GM12892 (cell line): ENCODE measurements around the gene SLC35D3.
"Not testable (repeated sequence)": the region's sequence is repeated elsewhere in the genome, so short reads cannot be mapped to it uniquely, and the experiment has no call there.

Experiments
- DNase-seq: peaks from one replicate; pipeline ENCODE4 v3.0.0; 2011; ENCODE audit not compliant: insufficient read length
- FAIRE-seq: peaks from 2 replicates; lab custom pipeline; 2011; peaks lifted over from hg19 to GRCh38; lab: Jason Lieb, UNC
- POLR2A ChIP-seq: IDR thresholded peaks from 2 replicates; pipeline ENCODE4 v1.6.1; 2011; ENCODE audit warnings: low read depth, low read length, control low read depth
- POLR2AphosphoS5 ChIP-seq: IDR thresholded peaks from 2 replicates; pipeline ENCODE4 v1.6.1; 2011; ENCODE audit warnings: low read depth, low read length, control low read depth
- TAF1 ChIP-seq: IDR thresholded peaks from 2 replicates; pipeline ENCODE4 v1.6.1; 2011; ENCODE audit warnings: low read depth, mild to moderate bottlenecking, control low read depth, low read length, borderline replicate concordance

The SLC35D3 gene

DNA sequence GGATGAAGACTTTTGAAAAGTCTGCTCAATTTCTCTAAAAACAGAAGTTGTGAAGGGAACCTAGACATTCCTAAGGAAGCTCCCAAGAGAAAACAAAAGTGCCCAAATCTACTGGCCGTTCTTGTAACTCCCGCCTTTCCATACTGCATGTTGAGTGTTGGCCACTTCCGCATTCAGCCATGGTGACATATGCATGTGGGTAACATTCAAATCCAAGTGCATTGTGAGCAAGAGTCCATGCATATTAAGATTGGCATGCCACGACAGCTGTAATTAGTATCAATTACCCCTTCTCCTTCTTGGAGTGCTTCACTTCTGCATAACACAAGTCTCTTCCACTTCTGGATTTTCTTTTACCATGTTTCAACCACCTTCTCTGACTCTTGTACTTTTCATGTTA is 8.4 kb downstream of the SLC35D3 start:
- TF ChIP-seq TAF1 = no peak
- no peak for DNase-seq
- no peak for FAIRE-seq

GRCh38 chr6:136932599-136932998 is 10.5 kb downstream of the SLC35D3 start:
- DNase-seq (no peak), FAIRE-seq (no peak)
- TF ChIP-seq POLR2A (no peak), POLR2AphosphoS5 (no peak), TAF1 (no peak)

DNA sequence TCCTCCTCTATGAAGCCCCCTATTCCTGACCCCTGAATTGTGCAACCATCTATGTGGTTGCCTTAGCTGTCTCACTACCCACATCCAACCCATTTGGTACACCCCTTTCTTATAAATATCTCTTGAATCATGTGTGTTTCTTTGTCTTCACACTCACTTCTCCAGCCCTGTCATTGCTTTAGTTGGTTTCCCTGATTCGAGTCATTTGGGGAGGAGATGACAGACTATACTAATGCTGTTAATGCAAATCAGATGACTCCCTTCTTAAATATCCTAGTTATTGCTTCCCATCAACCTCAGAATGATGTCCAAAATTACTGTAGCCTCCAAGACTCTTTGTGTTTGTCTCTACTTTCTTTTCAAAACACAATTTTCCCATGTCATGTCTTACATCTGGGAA is 23.0 kb downstream of the SLC35D3 start:
- DNase-seq (no peak), FAIRE-seq (no peak)
- TF ChIP-seq POLR2A (no peak), TAF1 (no peak), POLR2AphosphoS5 (no peak)

DNA sequence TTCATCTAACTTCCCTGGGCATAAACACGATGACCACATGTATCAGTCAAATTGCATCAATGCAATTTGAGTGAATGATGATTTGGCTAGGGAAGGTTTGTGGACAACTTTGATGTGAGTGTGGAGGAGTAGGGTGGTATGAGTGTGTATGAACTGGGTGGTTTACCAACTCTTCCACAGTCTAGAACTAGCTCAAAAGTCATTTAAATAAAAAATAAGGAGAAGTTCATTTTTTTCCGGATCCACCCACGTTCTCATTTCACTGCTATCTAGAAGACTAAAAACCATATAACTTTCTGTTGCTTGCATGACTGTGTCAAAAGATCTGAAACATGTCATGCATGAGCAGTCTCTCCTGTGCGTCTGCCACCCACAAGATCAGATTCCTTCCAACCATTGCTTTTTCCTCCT is 23.6 kb downstream of the SLC35D3 start:
- TF ChIP-seq TAF1 = no peak
- no peak for TF ChIP-seq POLR2A
- no peak for TF ChIP-seq POLR2AphosphoS5
- DNase-seq (no peak), FAIRE-seq (no peak)

GRCh38 chr6:136947037-136947436 is 24.9 kb downstream of the SLC35D3 start:
- no peak for DNase-seq

GRCh38 chr6:136949957-136950356 is 27.9 kb downstream of the SLC35D3 start:
- FAIRE-seq, DNase-seq: not testable (repeated sequence)

More at GRCh38 chr6:136947037-136947436, 24.9 kb downstream of the SLC35D3 start:
- no peak for FAIRE-seq
- no peak for TF ChIP-seq TAF1
- no peak for TF ChIP-seq POLR2AphosphoS5
- no peak for TF ChIP-seq POLR2A

DNA sequence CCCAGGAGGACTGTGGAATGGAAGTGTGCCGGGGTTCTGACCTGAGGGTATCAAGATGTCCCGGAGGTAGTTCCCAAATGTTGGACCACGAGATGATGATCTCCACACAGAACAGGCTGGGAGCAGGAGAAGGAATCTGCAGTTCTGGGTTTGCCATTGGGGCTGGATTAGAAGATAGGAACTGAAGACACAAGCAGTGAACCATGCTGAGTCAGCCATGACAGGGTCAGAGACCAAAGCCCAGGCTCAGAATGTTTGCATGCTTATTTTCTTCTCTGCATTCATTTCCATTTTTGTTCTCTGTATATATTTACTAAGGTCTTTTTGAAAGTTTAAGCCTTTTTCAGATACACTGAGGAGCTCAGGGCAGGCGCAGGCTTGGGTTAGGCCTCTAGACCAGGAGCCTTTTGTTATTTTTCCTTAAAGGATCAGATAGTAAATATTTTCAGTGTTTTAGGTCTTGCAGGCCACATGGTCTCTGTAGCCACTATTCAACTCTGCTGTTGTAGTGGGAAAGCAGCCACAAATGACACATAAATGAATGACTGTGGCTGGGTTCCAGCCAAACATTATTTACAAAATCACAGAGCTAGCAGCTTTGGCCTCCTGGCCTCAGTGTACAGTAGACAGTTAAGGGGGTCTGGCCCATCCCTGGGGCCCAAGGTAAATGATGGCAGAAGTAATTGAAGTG is 28.5 kb downstream of the SLC35D3 start:
- no peak for FAIRE-seq
- no peak for DNase-seq

DNA sequence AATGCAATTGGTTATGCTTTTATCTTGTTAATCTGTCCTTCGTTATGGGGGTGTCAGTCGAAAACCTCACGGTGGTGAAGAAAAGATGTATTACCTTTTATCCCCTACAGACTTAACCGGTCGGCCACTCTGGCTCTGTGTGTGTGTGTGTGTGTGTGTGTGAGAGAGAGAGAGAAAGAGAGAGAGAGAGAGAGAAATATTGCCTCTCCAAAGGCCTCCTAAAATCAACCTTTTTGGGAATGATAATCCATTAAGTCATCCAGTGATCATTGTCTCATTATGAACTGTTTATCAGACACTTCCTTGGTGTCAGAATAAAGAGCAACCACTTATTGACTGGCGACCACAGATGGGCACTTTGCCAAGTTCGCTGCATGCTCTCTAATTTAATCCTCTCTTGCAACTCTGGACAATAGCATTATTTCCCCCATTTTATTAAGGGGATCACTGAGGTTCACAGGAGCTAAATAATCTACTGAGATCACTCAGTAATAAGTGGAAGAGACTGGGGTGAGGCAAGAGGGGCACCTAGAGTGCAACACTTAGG is 30.7 kb downstream of the SLC35D3 start:
- no peak for FAIRE-seq
- TF ChIP-seq POLR2A (no peak), TAF1 (no peak), POLR2AphosphoS5 (no peak)

More for the DNA sequence above, 28.5 kb downstream of the SLC35D3 start:
- TF ChIP-seq POLR2AphosphoS5 = no peak
- no peak for TF ChIP-seq POLR2A
- TF ChIP-seq TAF1 = no peak

GRCh38 chr6:136955123-136955522 is 33.0 kb downstream of the SLC35D3 start:
- FAIRE-seq (peak; percentile 21), DNase-seq (no peak)
- TF ChIP-seq POLR2A (no peak), POLR2AphosphoS5 (no peak), TAF1 (no peak)

More for the DNA sequence above, 30.7 kb downstream of the SLC35D3 start:
- no peak for DNase-seq

GRCh38 chr6:136956590-136957544 is 34.8 kb downstream of the SLC35D3 start:
- TF ChIP-seq POLR2AphosphoS5 (no peak), POLR2A (no peak), TAF1 (no peak)
- DNase-seq (no peak), FAIRE-seq (peak; percentile 51)

DNA sequence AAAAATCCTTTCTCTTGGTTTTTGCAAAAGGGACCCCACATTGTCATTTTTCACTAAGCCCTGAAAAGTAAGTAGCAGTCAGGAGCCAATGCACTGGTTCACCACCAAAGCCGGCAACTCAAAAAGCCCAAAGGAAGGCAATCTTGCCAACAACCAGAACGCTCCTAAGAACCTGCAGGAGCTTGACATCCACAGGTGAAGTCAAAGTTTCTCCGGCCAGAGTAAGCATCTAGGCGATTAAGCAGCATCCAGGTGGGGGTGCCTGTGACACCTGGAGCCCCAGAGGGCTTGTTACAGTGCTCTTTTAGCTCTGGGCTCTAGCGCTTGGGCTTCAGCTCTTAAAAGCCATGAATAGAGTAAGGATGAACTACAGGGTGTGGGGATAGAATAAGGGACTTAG is 36.1 kb downstream of the SLC35D3 start:
- no peak for DNase-seq
- FAIRE-seq = no peak
- TF ChIP-seq POLR2A (no peak), TAF1 (no peak), POLR2AphosphoS5 (no peak)

DNA sequence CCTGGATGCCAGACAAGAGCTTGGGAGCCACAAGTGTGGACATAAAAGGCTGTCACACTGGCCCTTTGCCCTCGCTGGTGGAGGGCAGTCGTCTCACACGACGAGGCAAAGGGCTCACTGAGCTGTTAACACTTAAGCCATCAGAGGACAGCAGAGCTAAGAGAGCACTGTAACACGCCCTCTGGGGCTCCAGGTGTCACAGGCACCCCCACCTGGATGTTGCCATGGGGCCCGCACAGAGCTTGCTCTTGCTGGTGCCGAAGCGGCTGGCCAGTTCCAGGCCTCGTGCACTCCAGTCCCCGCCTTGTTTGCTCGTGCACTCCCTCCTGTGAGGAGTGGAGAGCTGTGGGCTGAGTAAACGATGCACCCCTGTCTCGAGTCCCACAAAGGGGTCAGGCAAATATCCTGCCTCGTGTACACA is 37.4 kb downstream of the SLC35D3 start:
- no peak for TF ChIP-seq POLR2A
- no peak for TF ChIP-seq POLR2AphosphoS5
- TF ChIP-seq TAF1 = no peak
- no peak for FAIRE-seq
- no peak for DNase-seq

- FAIRE-seq, DNase-seq: not testable (repeated sequence)
Measured at GRCh38 chr6:136959935-136960334, 37.8 kb downstream of the SLC35D3 start.
